SU-DHL-6 (cell line): ENCODE measurements around the gene CCDC15.

Source experiments
- EZH2phosphoT487 ChIP-seq: fragments of 200-600 bp; sonication (generic), shearing (Covaris generic); conservative IDR thresholded peaks from 2 replicates; pipeline ENCODE4 v1.6.1; 2018; ENCODE audit warnings: mild to moderate bottlenecking, antibody characterized with exemption, low read length, moderate library complexity, mixed read lengths
- TF ChIP-seq, protein P1 (sequence below): fragments of 200-600 bp; sonication (generic); IDR thresholded peaks from one replicate; pipeline ENCODE4 v1.5.1; 2017; ENCODE audit warnings: antibody characterized with exemption, mild to moderate bottlenecking, low read length, moderate library complexity; ENCODE audit not compliant: insufficient read depth, poor library complexity, severe bottlenecking

DNA sequence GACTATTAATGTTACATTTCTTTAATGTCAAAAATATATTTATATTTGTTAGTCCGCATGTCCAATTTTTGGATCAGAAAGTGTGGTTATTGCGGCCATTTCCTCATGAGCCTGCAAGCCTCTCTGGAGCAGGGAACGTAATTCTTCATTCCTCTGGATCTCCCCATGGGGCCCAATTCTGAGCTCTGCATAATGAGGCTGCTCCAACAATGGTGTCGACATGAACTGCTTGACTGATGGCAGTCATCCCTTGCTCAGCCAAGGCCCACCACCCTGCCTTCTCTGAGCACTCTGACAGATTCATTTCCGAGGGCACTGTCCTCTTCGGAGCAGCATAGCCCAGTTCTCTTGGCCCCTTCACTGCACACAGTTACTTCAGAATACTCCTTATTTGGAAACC is 15.0 kb upstream of the CCDC15 start:
- TF ChIP-seq, protein P1, sequence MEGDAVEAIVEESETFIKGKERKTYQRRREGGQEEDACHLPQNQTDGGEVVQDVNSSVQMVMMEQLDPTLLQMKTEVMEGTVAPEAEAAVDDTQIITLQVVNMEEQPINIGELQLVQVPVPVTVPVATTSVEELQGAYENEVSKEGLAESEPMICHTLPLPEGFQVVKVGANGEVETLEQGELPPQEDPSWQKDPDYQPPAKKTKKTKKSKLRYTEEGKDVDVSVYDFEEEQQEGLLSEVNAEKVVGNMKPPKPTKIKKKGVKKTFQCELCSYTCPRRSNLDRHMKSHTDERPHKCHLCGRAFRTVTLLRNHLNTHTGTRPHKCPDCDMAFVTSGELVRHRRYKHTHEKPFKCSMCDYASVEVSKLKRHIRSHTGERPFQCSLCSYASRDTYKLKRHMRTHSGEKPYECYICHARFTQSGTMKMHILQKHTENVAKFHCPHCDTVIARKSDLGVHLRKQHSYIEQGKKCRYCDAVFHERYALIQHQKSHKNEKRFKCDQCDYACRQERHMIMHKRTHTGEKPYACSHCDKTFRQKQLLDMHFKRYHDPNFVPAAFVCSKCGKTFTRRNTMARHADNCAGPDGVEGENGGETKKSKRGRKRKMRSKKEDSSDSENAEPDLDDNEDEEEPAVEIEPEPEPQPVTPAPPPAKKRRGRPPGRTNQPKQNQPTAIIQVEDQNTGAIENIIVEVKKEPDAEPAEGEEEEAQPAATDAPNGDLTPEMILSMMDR: no peak
- TF ChIP-seq EZH2phosphoT487: no peak
